PC-9 (cell line): ENCODE measurements around the gene MRPL45.

Experiments
- CTCF ChIP-seq: fragments of 200-600 bp; sonication (generic); conservative IDR thresholded peaks from 2 replicates; pipeline ENCODE4 v1.6.1; 2017; ENCODE audit warnings: mixed run types, antibody characterized with exemption, mild to moderate bottlenecking, moderate library complexity
- EZH2 ChIP-seq: fragments of 200-600 bp; sonication (generic); IDR thresholded peaks from 2 replicates; pipeline ENCODE4 v1.8.0; 2017; ENCODE audit warnings: antibody characterized with exemption, low read depth

DNA sequence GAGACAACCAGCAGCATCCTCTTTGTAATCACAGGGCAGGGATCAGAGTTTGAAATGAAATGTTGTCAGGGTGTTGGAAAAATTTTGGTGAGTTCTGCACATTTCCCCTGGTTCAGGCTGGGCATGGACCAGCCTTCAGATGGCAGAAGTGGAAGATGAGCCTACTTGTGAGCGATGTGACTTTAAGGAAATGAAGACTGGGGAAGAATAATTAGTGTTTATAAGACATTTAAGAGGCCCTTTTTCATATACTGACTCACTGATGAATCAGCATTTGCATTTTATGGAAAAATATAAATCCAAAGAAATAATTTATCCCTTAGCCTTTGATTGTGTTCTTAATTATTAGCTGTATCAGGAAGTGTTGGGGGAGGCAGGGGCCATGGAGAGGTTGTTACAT is 25.9 kb downstream of the MRPL45 start:
- TF ChIP-seq CTCF, result no peak
- TF ChIP-seq EZH2, result no peak
